ENCODE results near the gene MAD1L1.

The MAD1L1 gene

GRCh38 chr7:2112261-2113198 lies 120.2 kb downstream of the MAD1L1 start:
- DNase-seq = no peak

- DNase-seq = no peak
These were observed 121.2 kb downstream of the MAD1L1 start for GRCh38 chr7:2111568-2111967.

GRCh38 chr7:2110610-2111396 lies 121.9 kb downstream of the MAD1L1 start:
- no peak for DNase-seq

GRCh38 chr7:2109936-2110609 lies 122.7 kb downstream of the MAD1L1 start:
- DNase-seq = no peak

- no peak for DNase-seq
These were observed 123.4 kb downstream of the MAD1L1 start for GRCh38 chr7:2109251-2109872.

- no peak for DNase-seq
These were observed 124.1 kb downstream of the MAD1L1 start for GRCh38 chr7:2108501-2109250.

GRCh38 chr7:2108071-2108455 lies 124.7 kb downstream of the MAD1L1 start:
- DNase-seq = no peak

GRCh38 chr7:2107386-2108070 lies 125.2 kb downstream of the MAD1L1 start:
- no peak for DNase-seq

- DNase-seq = no peak
These were observed 125.8 kb downstream of the MAD1L1 start for GRCh38 chr7:2106924-2107323.

- DNase-seq = no peak
These were observed 126.3 kb downstream of the MAD1L1 start for GRCh38 chr7:2106440-2106839.

GRCh38 chr7:2105917-2106316 lies 126.8 kb downstream of the MAD1L1 start:
- DNase-seq = no peak

GRCh38 chr7:2105280-2105679 lies 127.5 kb downstream of the MAD1L1 start:
- no peak for DNase-seq

GRCh38 chr7:2104716-2105115 lies 128.0 kb downstream of the MAD1L1 start:
- DNase-seq = no peak

- DNase-seq = peak; percentile 67
These were observed 128.5 kb downstream of the MAD1L1 start for GRCh38 chr7:2104107-2104710.

GRCh38 chr7:2103071-2103898 lies 129.5 kb downstream of the MAD1L1 start:
- DNase-seq = no peak

- peak; percentile 40 for DNase-seq
These were observed 130.4 kb downstream of the MAD1L1 start for GRCh38 chr7:2102375-2102723.

GRCh38 chr7:2101630-2102374 lies 130.9 kb downstream of the MAD1L1 start:
- DNase-seq = no peak

GRCh38 chr7:2100278-2101208 lies 132.2 kb downstream of the MAD1L1 start:
- DNase-seq = no peak

All from CD4-positive, alpha-beta T cell treated with Interleukin-10 for 1 hour (primary cell).